ENCODE data around the gene ZBTB7C.

Gene ZBTB7C

GRCh38 chr18:48140731-48141130, 268.5 kb downstream of the ZBTB7C start:
- H3K79me2 ChIP-seq (ENCODE audit: insufficient read depth, low read length), result no peaks in the 10 kb centered on the region
- H3K9ac ChIP-seq (ENCODE audit: low read length), result no peak overlapping the region
- TF ChIP-seq CTCF (IDR thresholded peaks at IDR 0.05; ENCODE audit: insufficient read depth, low read length, poor library complexity, severe bottlenecking) (no peak), EZH2phosphoT487 (conservative IDR thresholded peaks at IDR 0.05; ENCODE audit: low read length) (no peak)
- no peaks in the 10 kb centered on the region for H3K9me2 ChIP-seq (replicated peaks; ENCODE audit: insufficient read depth, low read length)
- no peak overlapping the region for H3K4me2 ChIP-seq (ENCODE audit: low read depth, low read length, poor library complexity, severe bottlenecking)
- H3K9me3 ChIP-seq (ENCODE audit: insufficient read depth, low read length), result no peaks in the 10 kb centered on the region
- no peaks in the 10 kb centered on the region for H3F3A ChIP-seq (ENCODE audit: insufficient read depth)
- no peaks in the 10 kb centered on the region for H3K36me3 ChIP-seq (ENCODE audit: low read length)
- no peaks in the 10 kb centered on the region for H4K20me1 ChIP-seq (ENCODE audit: low read depth, low read length)
- no peak overlapping the region for H2AFZ ChIP-seq (ENCODE audit: low read depth, low read length, severe bottlenecking)
- H3K27ac ChIP-seq (ENCODE audit: low read depth, low read length), result no peak overlapping the region
- H3K27me3 ChIP-seq (ENCODE audit: low read length), result 0 out of 2 replicates have a peak, but pooled peaks cover 4% of the 10 kb centered on the region
- H3K4me3 ChIP-seq (ENCODE audit: insufficient read depth, low read length, poor library complexity, severe bottlenecking), result no peak overlapping the region

- no peak overlapping the region for H3K4me3 ChIP-seq (ENCODE audit: insufficient read depth, low read length, poor library complexity, severe bottlenecking)
- no peak overlapping the region for H3K27ac ChIP-seq (ENCODE audit: low read depth, low read length)
- no peak overlapping the region for H3K9ac ChIP-seq (ENCODE audit: low read length)
- H4K20me1 ChIP-seq (ENCODE audit: low read depth, low read length), result no peaks in the 10 kb centered on the region
- H3K27me3 ChIP-seq (ENCODE audit: low read length), result no peaks in the 10 kb centered on the region
- no peak overlapping the region for H2AFZ ChIP-seq (ENCODE audit: low read depth, low read length, severe bottlenecking)
- no peak for TF ChIP-seq EZH2phosphoT487 (conservative IDR thresholded peaks at IDR 0.05; ENCODE audit: low read length)
- no peak for TF ChIP-seq CTCF (IDR thresholded peaks at IDR 0.05; ENCODE audit: insufficient read depth, low read length, poor library complexity, severe bottlenecking)
- no peaks in the 10 kb centered on the region for H3K9me3 ChIP-seq (ENCODE audit: insufficient read depth, low read length)
- H3F3A ChIP-seq (ENCODE audit: insufficient read depth), result no peaks in the 10 kb centered on the region
- no peak overlapping the region for H3K4me2 ChIP-seq (ENCODE audit: low read depth, low read length, poor library complexity, severe bottlenecking)
- H3K9me2 ChIP-seq (replicated peaks; ENCODE audit: insufficient read depth, low read length), result no peaks in the 10 kb centered on the region
- no peaks in the 10 kb centered on the region for H3K79me2 ChIP-seq (ENCODE audit: insufficient read depth, low read length)
- no peaks in the 10 kb centered on the region for H3K36me3 ChIP-seq (ENCODE audit: low read length)
Measured at GRCh38 chr18:48139431-48140347, 269.5 kb downstream of the ZBTB7C start.

- H3K27me3 ChIP-seq (ENCODE audit: low read length), result no peaks in the 10 kb centered on the region
- no peak for TF ChIP-seq CTCF (IDR thresholded peaks at IDR 0.05; ENCODE audit: insufficient read depth, low read length, poor library complexity, severe bottlenecking)
- TF ChIP-seq EZH2phosphoT487 (conservative IDR thresholded peaks at IDR 0.05; ENCODE audit: low read length), result no peak
- no peaks in the 10 kb centered on the region for H3K79me2 ChIP-seq (ENCODE audit: insufficient read depth, low read length)
- H4K20me1 ChIP-seq (ENCODE audit: low read depth, low read length), result no peaks in the 10 kb centered on the region
- H3K4me2 ChIP-seq (ENCODE audit: low read depth, low read length, poor library complexity, severe bottlenecking), result no peak overlapping the region
- no peaks in the 10 kb centered on the region for H3F3A ChIP-seq (ENCODE audit: insufficient read depth)
- H3K9me2 ChIP-seq (replicated peaks; ENCODE audit: insufficient read depth, low read length), result no peaks in the 10 kb centered on the region
- no peak overlapping the region for H3K27ac ChIP-seq (ENCODE audit: low read depth, low read length)
- no peak overlapping the region for H2AFZ ChIP-seq (ENCODE audit: low read depth, low read length, severe bottlenecking)
- H3K9me3 ChIP-seq (ENCODE audit: insufficient read depth, low read length), result no peaks in the 10 kb centered on the region
- H3K4me3 ChIP-seq (ENCODE audit: insufficient read depth, low read length, poor library complexity, severe bottlenecking), result no peak overlapping the region
- H3K9ac ChIP-seq (ENCODE audit: low read length), result no peak overlapping the region
- H3K36me3 ChIP-seq (ENCODE audit: low read length), result no peaks in the 10 kb centered on the region
Measured at GRCh38 chr18:48138660-48139430, 270.3 kb downstream of the ZBTB7C start.

Measured in SU-DHL-6 (cell line).